ENCODE results near the gene OVCH2.
A peak's percentile ranks its signal among the peaks of the same experiment; 100 is the strongest.
"Not testable (repeated sequence)": the region's sequence is repeated elsewhere in the genome, so short reads cannot be mapped to it uniquely, and the experiment has no call there.

The OVCH2 gene

GRCh38 chr11:7706377-7706776 lies at the start of gene OVCH2:
Gene OVCH2, minus strand, starts transcription at chr11:7706477. Its CDS starts 83 bp downstream, at chr11:7706394.
- DNase-seq, result no peak

- no peak for DNase-seq
Observed at GRCh38 chr11:7749456-7749855, 43.2 kb upstream of the OVCH2 start.

DNA sequence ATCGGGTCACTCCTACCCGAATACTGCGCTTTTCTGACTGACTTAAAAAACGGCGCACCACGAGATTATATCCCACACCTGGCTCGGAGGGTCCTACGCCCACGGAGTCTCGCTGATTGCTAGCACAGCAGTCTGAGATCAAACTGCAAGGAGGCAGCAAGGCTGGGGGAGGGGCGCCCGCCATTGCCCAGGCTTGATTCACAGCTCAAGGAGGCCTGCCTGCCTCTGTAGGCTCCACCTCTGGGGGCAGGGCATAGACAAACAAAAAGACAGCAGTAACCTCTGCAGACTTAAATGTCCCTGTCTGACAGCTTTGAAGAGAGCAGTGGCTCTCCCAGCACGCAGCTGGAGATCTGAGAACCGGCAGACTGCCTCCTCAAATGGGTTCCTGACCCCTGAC lies 28.5 kb upstream of the OVCH2 start:
- DNase-seq, result not testable (repeated sequence)

DNA sequence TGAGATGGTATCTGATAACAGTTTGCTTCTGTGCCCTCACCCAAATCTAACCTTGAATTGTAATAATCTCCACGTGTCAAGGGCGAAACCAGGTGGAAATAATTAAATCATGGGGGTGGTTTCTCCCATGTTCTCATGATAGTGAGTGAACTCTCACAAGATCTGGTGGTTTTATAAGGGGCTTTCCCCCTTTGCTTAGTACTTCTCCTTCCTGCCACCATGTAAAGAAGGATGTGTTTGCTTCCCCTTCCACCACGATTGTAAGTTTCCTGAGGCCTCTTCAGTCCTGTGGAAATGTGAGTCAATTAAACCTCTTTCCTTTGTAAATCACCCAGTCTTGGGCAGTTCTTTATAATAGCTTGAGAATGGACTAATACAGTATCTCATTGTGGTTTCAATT lies 8.5 kb upstream of the OVCH2 start:
- DNase-seq, result no peak

DNA sequence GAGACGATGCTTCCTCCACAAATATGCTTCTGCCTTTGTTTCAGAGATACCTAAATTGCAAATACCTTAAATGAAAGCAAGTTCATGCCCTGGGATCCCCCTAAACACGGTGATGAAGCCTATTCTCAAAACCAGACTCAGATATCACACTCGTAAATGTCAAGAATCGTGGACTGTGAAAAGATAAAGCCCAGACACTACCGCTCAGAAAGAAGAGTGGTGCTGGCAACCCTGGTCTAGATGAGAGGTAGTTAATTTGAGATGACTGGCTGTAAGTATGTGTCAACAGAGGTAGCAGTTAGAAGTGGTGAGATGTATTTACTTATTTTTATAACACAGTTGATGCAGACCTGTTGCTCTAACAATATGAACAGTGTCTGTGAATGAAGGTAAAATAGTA lies 2.5 kb downstream of the OVCH2 start:
- DNase-seq, result no peak

GRCh38 chr11:7696424-7696823 lies 9.9 kb downstream of the OVCH2 start:
- no peak for DNase-seq

DNA sequence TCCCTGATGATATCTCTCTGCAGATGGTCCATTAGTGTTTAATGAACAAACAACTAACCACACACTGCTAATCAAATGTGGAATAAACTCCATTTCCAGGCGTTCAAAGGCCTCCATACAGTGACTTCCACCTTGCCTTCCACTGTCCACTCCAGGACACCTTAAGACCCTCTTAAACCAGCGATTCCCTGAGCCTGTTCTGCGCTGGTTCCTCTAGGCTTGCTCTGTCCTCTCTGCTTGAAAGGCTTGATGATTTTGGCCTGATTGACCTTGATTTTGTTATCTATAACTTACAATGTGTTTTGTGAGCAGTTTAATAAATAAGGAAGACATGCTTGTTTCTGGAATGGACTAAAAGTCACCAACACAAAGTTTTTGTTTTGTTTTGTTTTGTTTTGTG lies 12.0 kb downstream of the OVCH2 start:
- no peak for DNase-seq

GRCh38 chr11:7692426-7692825 lies 13.9 kb downstream of the OVCH2 start:
- DNase-seq, result no peak

DNA sequence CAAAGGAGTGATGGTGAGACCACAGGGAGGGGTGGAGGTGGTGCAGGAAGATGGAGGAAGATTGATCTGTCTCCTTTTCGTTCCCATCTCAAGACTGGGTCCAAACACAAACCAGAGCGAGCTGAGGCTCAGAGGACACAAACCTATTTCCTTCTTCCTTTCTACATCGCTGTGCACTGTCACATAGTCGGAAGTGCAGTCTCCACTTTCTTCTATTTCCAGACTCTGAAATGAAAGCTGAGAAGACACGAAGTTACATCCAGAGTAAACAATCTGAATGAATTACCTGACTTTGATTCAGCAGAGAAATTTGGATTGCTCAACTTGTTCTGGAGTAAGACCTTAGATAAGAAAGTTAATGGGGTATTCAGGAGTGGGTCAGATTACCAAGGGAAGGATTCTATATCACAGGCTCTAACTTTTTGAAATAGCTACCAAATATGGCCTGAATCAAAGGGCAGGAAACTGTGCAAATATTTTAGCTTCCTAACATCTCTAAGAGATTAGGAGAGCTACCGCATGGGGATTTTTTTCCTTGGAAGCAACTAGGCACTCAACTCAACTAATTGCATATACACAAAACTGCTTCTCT lies 14.4 kb downstream of the OVCH2 start:
- no peak for DNase-seq

DNA sequence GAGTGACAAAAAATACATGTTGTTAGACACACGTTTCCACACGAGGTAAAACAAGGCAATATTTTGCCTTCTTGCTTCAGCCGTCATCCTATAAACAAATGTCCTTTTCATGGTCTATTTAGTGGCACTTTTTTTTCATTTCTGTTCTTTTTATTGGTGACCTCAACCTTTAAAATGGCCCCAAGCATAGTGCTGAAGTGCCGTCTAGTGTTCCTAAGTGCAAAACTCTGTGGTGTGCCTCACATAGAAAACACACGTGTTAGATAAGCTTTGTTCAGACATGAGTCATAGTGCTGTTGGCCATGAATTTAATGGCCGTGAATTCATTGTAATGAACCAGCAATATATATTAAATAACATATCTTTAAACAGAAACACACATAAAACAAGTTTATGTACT lies 15.6 kb downstream of the OVCH2 start:
- DNase-seq, result peak in 1 of 56 donors; percentile 8

DNA sequence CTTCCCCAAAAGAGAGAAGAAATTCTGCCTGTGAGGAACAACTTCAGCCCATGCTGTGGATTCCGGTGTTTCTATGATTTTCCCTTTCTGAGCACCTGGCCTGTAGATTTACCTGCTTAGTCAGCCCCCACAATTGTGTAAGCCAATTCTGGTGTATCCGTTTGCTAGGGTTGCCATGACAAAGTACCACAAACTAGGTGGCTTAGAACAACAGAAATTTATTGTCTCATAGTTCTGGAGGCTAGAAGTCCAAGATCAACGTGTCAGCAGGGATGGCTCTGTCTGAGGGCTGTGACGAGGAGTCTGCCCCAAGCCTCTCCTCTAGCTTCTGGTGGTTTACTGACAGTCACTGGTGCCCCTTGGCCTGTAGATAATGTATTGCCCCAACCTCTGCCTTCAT lies 17.0 kb downstream of the OVCH2 start:
- no peak for DNase-seq

GRCh38 chr11:7688238-7688826 lies 17.9 kb downstream of the OVCH2 start:
- DNase-seq, result peak in 6 of 56 donors; percentile 9 to 54 (median 14)

DNA sequence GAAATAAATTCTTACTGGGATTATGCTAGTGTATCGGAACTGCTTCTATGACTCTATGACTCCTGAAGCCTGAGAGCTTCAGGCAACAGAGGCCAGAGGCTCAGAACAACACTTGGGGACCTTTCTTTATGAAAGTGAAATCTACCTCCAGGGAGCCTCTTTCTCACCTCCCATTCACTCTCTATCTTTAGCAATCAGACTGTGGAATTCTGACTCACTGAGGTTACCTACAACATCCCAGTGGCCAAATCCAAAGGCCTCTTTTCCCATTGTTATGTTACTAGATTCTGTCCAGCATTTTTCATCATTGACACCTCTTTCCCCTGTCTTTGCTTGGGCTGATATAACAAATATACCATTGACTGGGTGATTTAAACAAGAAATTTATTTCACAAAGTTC lies 18.9 kb downstream of the OVCH2 start:
- DNase-seq, result no peak

GRCh38 chr11:7686761-7687160 lies 19.5 kb downstream of the OVCH2 start:
- DNase-seq, result no peak

DNA sequence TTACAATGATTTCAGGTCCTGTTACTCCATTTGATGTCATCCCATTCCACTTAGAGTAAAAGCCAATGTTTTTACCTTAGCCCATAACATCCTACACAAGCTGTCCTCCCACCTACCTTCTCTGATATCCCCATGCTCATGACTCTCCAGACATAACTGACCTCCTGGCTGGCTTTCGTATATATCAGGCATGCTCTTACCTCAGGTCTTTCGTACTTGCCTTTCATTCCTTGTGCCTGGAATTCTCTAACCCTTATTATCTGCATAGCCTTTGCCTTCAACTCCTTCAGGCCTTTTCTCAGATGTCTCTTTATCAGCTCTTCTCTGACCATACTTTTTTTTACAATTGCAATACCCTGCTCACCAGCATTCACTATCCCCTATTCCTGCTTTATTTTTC lies 22.7 kb downstream of the OVCH2 start:
- DNase-seq, result no peak

- DNase-seq, result no peak
Observed at GRCh38 chr11:7677796-7678201, 28.5 kb downstream of the OVCH2 start.

DNA sequence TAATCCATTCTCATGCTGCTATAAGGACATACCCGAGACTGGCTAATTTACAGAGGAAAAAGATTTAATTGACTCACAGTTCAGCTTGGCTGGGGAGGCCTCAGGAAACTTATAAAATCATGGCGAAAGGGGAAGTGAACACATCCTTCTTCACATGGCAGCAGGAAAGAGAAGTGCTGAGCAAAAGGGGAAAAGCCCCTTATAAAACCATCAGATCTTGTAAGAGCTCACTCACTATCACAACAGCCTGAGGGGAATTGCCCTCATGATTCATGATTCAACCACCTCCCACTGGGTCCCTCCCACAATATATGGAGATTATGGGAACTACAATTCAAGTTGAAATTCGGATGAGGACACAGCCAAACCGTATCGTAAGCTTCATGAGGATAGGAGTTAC lies 29.2 kb downstream of the OVCH2 start:
- no peak for DNase-seq

DNA sequence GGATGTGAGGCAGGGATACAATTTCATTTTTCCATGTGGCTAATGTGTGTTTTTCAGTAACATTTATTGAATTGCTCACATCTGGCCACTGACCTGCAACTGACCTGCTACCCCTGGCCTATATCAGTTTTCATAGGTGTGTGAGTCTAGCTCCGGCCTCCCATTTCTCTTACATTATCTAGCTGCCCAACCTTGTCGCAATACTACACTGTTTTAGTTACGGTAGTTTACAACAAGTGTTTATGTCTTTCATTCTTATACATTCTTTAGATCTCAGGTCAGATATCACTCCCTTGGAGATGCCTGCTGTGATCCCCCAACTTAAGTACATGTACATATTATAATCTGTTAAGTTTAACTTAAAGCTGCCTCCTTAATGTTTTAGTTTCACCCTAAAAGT lies 30.6 kb downstream of the OVCH2 start:
- no peak for DNase-seq

GRCh38 chr11:7673724-7674434 lies 32.4 kb downstream of the OVCH2 start:
- DNase-seq, result peak in 2 of 56 donors; percentile 23 to 48

GRCh38 chr11:7672960-7673723 lies 33.1 kb downstream of the OVCH2 start, which contains the start of gene CYB5R2:
Gene CYB5R2, minus strand, starts transcription at chr11:7673500. Its CDS starts 675 bp downstream, at chr11:7672825.
- DNase-seq, result peak in 40 of 56 donors; percentile 34 to 77 (median 50)

DNA sequence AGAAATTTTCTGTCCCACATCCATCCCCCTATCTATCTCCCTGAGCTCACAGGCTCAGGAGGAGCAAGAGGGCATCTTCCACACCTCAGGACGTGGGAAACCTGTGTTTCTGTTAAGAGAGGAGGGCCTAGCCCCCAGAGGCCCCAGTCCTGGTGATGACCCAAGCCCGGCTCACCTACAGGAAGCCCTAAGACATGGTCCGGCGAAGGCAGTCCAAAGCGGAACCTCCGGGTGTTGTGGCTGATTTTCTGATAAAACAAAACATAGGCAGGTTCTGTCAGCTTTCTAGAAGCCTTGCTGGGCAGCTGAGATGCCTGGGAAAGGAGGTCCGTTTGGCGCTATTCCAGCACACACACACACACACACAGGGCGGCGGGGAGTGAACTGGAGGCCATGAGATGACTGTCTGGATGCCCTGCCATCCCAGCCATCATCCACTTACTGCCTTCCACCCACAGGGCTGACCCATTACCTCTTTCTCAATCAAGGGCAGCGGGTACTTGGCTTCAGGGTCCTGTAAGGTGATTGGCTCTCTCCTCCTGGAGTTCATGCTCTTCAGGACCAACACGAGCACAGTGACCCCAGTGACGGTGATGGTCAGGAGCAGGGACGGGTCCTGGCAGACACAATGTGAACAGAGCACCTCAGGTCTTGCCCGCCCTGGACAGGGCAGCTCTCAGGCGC lies 33.9 kb downstream of the OVCH2 start:
- peak in 2 of 56 donors; percentile 23 to 27 for DNase-seq
